GM23248 (cell line): Measurements from ENCODE around the gene EEF1G. TPM values are rescaled to one million over a fixed set of nuclear protein-coding genes. Genes with fewer than 3 reads are reported as not detected.
"Not testable (repeated sequence)": the region's sequence is repeated elsewhere in the genome, so short reads cannot be mapped to it uniquely, and the experiment has no call there.

ENCODE experiments used
- DNase-seq: peaks from one replicate; pipeline ENCODE4 v3.0.0-alpha.2; 2015
- H2AFZ ChIP-seq: fragments of 200-600 bp; sonication (generic); 2 replicates; pipeline ENCODE4 v1.6.1; 2016; ENCODE audit warnings: antibody characterized with exemption
- H3F3A ChIP-seq: fragments of 200-600 bp; sonication (generic); 2 replicates; pipeline ENCODE4 v1.6.1; 2016; ENCODE audit warnings: mild to moderate bottlenecking, antibody characterized with exemption, mixed run types; ENCODE audit not compliant: insufficient read depth
- H3K27ac ChIP-seq: fragments of 200-600 bp; sonication (generic); 2 replicates; pipeline ENCODE4 v1.5.1; 2016; ENCODE audit warnings: mild to moderate bottlenecking
- H3K27me3 ChIP-seq: fragments of 200-600 bp; sonication (generic); replicated peaks from 2 replicates; pipeline ENCODE4 v1.6.1; 2016; ENCODE audit warnings: mild to moderate bottlenecking; ENCODE audit not compliant: insufficient read depth
- H3K36me3 ChIP-seq: fragments of 200-600 bp; sonication (generic); 2 replicates; pipeline ENCODE4 v1.6.1; 2016; ENCODE audit warnings: low read depth, mild to moderate bottlenecking
- H3K4me1 ChIP-seq: fragments of 200-600 bp; sonication (generic); 2 replicates; pipeline ENCODE4 v1.6.1; 2016; ENCODE audit warnings: mild to moderate bottlenecking; ENCODE audit not compliant: insufficient read depth
- H3K4me2 ChIP-seq: fragments of 200-600 bp; sonication (generic); one replicate; pipeline ENCODE4 v1.6.1; 2016; ENCODE audit warnings: mild to moderate bottlenecking; ENCODE audit not compliant: unreplicated experiment
- H3K4me3 ChIP-seq: fragments of 200-600 bp; sonication (generic); 2 replicates; pipeline ENCODE4 v1.5.1; 2016; ENCODE audit warnings: mild to moderate bottlenecking
- H3K79me2 ChIP-seq: fragments of 200-600 bp; sonication (generic); 2 replicates; pipeline ENCODE4 v1.6.1; 2016; ENCODE audit warnings: mild to moderate bottlenecking; ENCODE audit not compliant: insufficient read depth
- H3K9ac ChIP-seq: fragments of 200-600 bp; sonication (generic); 2 replicates; pipeline ENCODE4 v1.6.1; 2016; ENCODE audit warnings: mild to moderate bottlenecking
- H3K9me2 ChIP-seq: fragments of 200-600 bp; sonication (generic); 2 replicates; pipeline ENCODE4 v1.6.1; 2016; ENCODE audit warnings: mixed run types, mild to moderate bottlenecking, moderate library complexity; ENCODE audit not compliant: insufficient read depth
- H3K9me3 ChIP-seq: fragments of 200-600 bp; sonication (generic); one replicate; pipeline ENCODE4 v1.6.1; 2017; ENCODE audit warnings: low read depth
- H4K20me1 ChIP-seq: fragments of 200-600 bp; sonication (generic); 2 replicates; pipeline ENCODE4 v1.6.0; 2016; ENCODE audit not compliant: insufficient read depth
- EZH2 ChIP-seq: fragments of 200-600 bp; sonication (generic); IDR thresholded peaks from 2 replicates; pipeline ENCODE4 v1.6.1; 2018; ENCODE audit warnings: antibody characterized with exemption, mild to moderate bottlenecking; ENCODE audit not compliant: insufficient read depth, poor library complexity, severe bottlenecking
- EZH2phosphoT487 ChIP-seq: fragments of 200-600 bp; sonication (generic); IDR thresholded peaks from 2 replicates; pipeline ENCODE4 v1.6.1; 2018; ENCODE audit warnings: antibody characterized with exemption, moderate library complexity, mild to moderate bottlenecking, low read depth; ENCODE audit not compliant: insufficient read depth
- WGBS, 2 experiments: methylation state at CpG; one replicate each; pipeline ENCODE4 v1.1.6; 2015 to 2017; ENCODE audit warnings: low lambda C conversion rate in 2 of 2, low coverage in 1 of 2; ENCODE audit errors: missing lambda C conversion rate in 2 of 2; 5-methylcytosine and 5-hydroxymethylcytosine counted together
- in situ Hi-C: fragments of 300-500 bp; cut with MboI; formaldehyde crosslinking; loops from 2 replicates; pipeline ENCODE4 v1.15.0; 2020
- polyA plus RNA-seq: library from polyadenylated mRNA; unstranded; fragments of >200 nt; fragmentation: Nextera tagmentation; extraction: Ambion mirVana; gene quantifications from 2 replicates; pipeline ENCODE4 v1.2.1, GENCODE V29; 2016
- total RNA-seq: library from RNA; depleted of rRNA; stranded (reverse); fragments of >200 nt; shearing (Covaris generic); gene quantifications from 2 replicates; pipeline ENCODE4 v1.2.3, GENCODE V29; 2014

EEF1G gene
- total and polyA plus RNA-seq, 2 experiments from 2014 or later, result 533 to 1,677 TPM

DNA sequence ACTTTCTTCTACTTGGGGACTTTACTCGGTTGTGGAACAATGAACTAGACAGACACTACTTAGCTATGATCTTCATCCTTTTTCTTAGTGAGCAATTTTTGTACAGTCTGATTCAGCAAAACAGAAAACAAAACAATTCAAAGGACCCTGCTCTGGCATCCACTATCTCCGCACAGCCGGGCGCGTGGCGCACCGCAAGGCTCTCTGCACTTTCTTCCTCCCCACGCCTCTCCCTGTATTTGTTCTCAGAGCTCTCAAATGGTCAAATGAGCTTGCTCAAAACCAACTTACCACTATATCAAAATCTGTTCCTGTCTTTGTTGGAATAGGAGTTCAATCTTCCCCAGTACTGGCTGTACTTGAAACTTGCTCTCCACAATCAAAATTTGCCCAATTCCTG is 7.4 kb downstream of the EEF1G start:
- Histone ChIP-seq H3K4me3 (no peak overlapping the region), H3K9me2 (no peaks in the 10 kb centered on the region), H2AFZ (no peak overlapping the region), H3K4me2 (no peak overlapping the region), H3K27me3 (no peaks in the 10 kb centered on the region), H4K20me1 (no peaks in the 10 kb centered on the region; the same call in 1 of the 2 replicates), H3K9me3 (no peaks in the 10 kb centered on the region), H3K27ac (0 out of 2 replicates have a peak overlapping the region, but pooled peaks have one; percentile 29), H3K79me2 (peaks cover 89% of the 10 kb centered on the region), H3K36me3 (peaks cover 76% of the 10 kb centered on the region), H3K4me1 (peaks cover 15% of the 10 kb centered on the region), H3F3A (peaks cover 74% of the 10 kb centered on the region), H3K9ac (no peak overlapping the region)
- WGBS, 2 experiments, result 97 to 98% methylated on average over 8 of the region's 8 CpGs
- in situ Hi-C loops, result no loop called here
- no peak for DNase-seq
- no peak for TF ChIP-seq EZH2phosphoT487
- TF ChIP-seq EZH2, result no peak

DNA sequence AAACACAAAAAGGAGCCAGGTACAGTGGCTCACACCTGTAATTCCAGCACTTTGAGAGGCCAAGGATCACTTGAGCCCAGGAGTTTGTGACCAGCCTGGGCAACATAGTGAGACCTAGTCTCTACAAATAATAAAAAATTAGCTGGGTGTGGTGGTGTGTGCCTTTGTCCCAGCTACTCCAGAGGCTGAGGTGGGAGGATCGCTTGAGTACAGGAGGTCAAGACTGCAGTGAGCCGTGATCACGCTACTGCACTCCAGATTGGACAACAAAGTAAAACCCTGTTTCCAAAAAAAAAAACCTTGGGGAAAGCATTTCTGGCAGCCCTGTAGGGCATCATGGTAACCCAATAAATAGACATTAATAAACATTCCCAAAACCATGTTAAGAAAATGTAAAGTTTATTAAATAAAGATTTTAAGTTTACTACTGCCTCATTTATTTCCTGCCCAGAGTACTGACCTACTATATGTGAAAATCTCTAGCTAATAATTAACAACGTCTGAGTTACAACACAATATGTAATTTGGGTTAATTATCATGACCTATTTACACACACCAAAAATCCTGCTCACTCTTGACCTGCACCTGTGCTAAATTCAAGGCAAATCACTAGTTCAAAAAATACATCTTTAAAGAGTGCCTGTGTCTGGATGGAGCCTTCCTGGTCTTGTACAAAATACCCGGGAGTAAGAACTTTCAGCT is 8.4 kb downstream of the EEF1G start:
- Histone ChIP-seq H3K4me1 (peaks cover 18% of the 10 kb centered on the region), H3K27ac (peak overlapping the region; percentile 29; the same call in 1 of the 2 replicates), H4K20me1 (no peaks in the 10 kb centered on the region; the same call in 1 of the 2 replicates), H3K9me3 (no peaks in the 10 kb centered on the region), H3K27me3 (no peaks in the 10 kb centered on the region), H2AFZ (no peak overlapping the region), H3K4me3 (no peak overlapping the region), H3K36me3 (peaks cover 66% of the 10 kb centered on the region), H3F3A (peaks cover 72% of the 10 kb centered on the region), H3K9ac (no peak overlapping the region), H3K9me2 (no peaks in the 10 kb centered on the region), H3K79me2 (peaks cover 79% of the 10 kb centered on the region), H3K4me2 (no peak overlapping the region)
- 71 to 74% methylated on average over 5 of the region's 5 CpGs for WGBS, 2 experiments
- in situ Hi-C loops, result no loop called here
- DNase-seq, result no peak
- TF ChIP-seq EZH2phosphoT487, result no peak
- no peak for TF ChIP-seq EZH2

DNA sequence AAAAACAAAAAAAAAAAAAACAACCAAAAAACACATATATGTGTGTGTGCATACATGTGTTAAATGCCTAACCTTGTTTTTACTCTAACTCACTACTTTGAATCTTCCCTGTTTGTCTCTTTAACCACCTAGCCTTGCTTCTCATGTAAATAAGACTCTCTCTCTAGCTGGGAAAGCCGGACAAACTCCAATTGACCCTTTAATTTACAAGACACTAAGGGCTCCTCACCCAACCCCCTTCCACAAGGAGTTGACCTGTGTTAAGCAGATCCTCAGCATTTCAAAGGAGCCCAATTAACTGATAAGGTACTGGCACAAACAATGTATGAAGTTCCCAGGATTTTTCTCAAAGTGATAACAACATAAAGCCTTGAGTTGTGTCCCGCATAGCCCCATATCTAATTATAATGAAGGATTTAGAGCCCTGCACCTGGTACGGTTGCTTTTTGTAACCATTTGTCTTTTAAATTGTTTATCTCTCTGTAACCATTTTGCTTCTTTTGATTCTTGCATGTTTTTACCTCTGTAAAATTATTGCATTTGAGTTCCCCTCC is 11.9 kb downstream of the EEF1G start:
- H4K20me1 ChIP-seq, H3K4me3 ChIP-seq, DNase-seq, H3K9ac ChIP-seq, H3K27me3 ChIP-seq, H2AFZ ChIP-seq, H3K9me3 ChIP-seq, H3K9me2 ChIP-seq, H3K4me2 ChIP-seq, in situ Hi-C loops: not testable (repeated sequence)
- Histone ChIP-seq H3F3A (peaks cover 79% of the 10 kb centered on the region), H3K27ac (peak overlapping the region; percentile 86), H3K4me1 (peaks cover 31% of the 10 kb centered on the region), H3K36me3 (peaks cover 54% of the 10 kb centered on the region), H3K79me2 (peaks cover 71% of the 10 kb centered on the region)
- WGBS, 2 experiments, result 72% methylated on average over 3 of the region's 3 CpGs

DNA sequence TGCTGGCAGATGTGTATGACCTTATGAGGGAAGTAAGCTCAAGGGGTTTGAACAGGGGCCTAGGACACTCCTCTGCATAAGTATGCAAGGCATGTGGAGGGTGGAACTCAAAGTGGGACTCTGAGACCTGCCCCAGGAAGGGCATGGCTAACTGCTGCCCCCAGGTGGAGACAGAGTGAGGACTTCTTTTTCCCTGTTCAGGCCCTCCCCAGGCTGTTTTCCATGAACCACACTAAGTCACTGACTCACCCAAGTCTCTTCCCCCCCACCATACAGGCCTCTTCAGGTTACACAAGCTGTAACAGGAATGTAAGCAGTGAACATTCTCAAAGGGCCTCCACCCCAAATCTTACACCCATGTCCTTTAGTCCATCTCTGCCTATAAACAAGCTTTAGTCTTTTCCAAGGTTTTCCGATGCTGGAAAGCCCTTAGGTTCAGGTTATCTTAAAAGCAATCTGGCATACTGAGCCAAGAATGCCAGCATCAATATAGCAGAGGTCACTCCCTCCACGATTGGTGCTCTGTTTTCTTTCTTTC is 13.1 kb downstream of the EEF1G start:
- H2AFZ ChIP-seq, result no peak overlapping the region
- no peaks in the 10 kb centered on the region for H3K9me2 ChIP-seq
- DNase-seq, result peak; percentile 98
- H3K27me3 ChIP-seq, result no peaks in the 10 kb centered on the region
- peaks cover 41% of the 10 kb centered on the region for H3K4me1 ChIP-seq
- peak overlapping the region; percentile 54 for H3K4me2 ChIP-seq
- H3F3A ChIP-seq, result peaks cover 73% of the 10 kb centered on the region
- H4K20me1 ChIP-seq, result no peaks in the 10 kb centered on the region; the same call in 1 of the 2 replicates
- in situ Hi-C loops, result no loop called here
- peak overlapping the region; percentile 86 for H3K27ac ChIP-seq
- peak overlapping the region; percentile 20; the same call in 1 of the 2 replicates for H3K4me3 ChIP-seq
- no peaks in the 10 kb centered on the region for H3K9me3 ChIP-seq
- peaks cover 44% of the 10 kb centered on the region for H3K36me3 ChIP-seq
- H3K9ac ChIP-seq, result peak overlapping the region; percentile 61
- WGBS, 2 experiments, result 12 to 16% methylated on average over 2 of the region's 2 CpGs
- TF ChIP-seq EZH2, result no peak
- no peak for TF ChIP-seq EZH2phosphoT487
- peaks cover 64% of the 10 kb centered on the region for H3K79me2 ChIP-seq

DNA sequence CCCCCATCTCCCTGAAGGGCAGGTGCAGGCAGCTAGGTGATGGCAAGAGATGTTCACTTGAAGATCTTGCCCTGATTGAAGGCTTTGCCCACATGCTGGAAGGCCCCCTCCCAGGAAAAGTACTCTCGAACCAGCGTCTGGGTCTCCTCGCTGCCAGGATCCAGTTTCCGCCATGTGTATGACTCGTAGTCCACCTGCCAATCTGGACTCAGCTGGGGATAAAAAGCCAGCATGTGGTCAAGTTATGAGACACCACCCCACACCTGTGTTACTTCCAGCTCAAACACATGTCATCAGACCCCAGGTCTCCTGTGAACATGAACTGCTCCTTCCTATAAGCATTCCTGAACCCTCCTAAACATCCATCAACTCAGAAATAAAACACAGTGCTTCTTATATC is 14.1 kb downstream of the EEF1G start:
- H2AFZ ChIP-seq, H3K9me3 ChIP-seq, DNase-seq, H4K20me1 ChIP-seq, H3K9ac ChIP-seq, H3K27me3 ChIP-seq, H3K4me3 ChIP-seq, H3K4me2 ChIP-seq, H3K9me2 ChIP-seq: not testable (repeated sequence)
- peaks cover 73% of the 10 kb centered on the region for H3F3A ChIP-seq
- H3K36me3 ChIP-seq, result peaks cover 35% of the 10 kb centered on the region
- peaks cover 64% of the 10 kb centered on the region for H3K79me2 ChIP-seq
- H3K4me1 ChIP-seq, result peaks cover 51% of the 10 kb centered on the region
- in situ Hi-C loops, result loop anchor here (10.0 kb wide), 1 partner anchor 165 kb away; no protein-coding TSS in a partner anchor
- peak overlapping the region; percentile 25; the same call in 1 of the 2 replicates for H3K27ac ChIP-seq
- WGBS, 2 experiments, result 57 to 67% methylated on average over 5 of the region's 5 CpGs
